Suppressor macrophage (primary cell): ENCODE measurements around the gene ZNF563.
"Not testable (repeated sequence)": the region's sequence is repeated elsewhere in the genome, so short reads cannot be mapped to it uniquely, and the experiment has no call there.

Experiments
- DNase-seq, 4 experiments: peaks; one replicate each; pipeline ENCODE4 v3.0.0-alpha.2; 2020 to 2022
- total RNA-seq, 17 experiments: gene quantifications; one replicate each; lab custom pipeline; 2026; ENCODE audit warnings: mixed read lengths in 6 of 17, inconsistent platforms in 3 of 17; lab: John Stamatoyannopoulos, UW

The ZNF563 gene
- total RNA-seq: 0.45 to 4.0 (median 2.0) reads per million in 17 experiments

- DNase-seq: peak; percentile 97 to 98 (median 97)
Observed at GRCh38 chr19:12333162-12334159, at the start of gene ZNF563. TSS of gene ZNF563 (minus strand) at chr19:12333633. CDS start at chr19:12333482, 151 bp downstream.

DNA sequence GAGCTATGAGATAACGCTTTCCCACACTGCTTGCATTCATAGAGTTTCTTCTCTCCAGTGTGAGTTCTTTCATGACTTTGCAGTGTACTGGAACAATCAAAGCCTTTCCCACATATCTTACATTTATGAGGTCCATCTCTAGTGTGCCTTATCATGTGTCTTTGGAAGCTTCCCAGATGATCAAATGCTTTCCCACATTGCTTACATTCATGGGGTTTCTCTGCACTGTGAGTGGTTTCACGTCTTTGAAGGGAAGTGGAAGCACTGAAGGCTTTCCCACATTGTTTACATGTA, 47.0 kb upstream of the ZNF563 start:
- DNase-seq: no peak

DNA sequence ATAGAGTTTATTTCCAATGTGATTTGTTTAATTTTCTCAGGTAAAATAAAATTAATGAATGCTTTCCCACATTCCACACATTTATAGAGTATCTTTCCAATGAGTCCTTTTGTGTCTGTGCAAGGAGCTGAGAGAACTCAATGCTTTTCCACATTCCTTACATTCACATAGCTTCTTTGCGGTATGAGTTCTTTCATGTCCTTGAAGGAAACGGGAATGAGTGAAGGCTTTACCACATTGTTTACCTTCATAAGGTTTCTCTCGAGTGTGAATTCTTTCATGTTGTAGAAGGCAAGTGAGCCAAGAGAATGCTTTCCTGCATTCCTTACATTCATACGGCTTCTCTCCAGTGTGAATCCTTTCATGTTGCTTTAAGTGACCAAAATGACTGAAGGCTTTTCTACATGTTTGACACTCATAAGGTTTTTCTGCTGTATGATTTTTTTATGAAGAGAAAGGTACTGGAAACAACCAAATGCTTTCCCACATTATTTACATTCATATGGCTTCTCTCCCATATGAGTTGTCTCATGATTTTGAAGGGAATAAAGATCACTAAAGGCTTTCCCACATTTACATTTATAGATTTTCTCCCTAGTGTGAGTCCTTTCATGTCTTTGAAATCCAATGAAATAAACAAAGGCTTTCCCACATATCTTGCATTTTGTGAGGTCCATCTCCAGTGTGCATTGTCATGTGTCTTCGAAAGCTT, 46.5 kb upstream of the ZNF563 start:
- no peak for DNase-seq

- no peak for DNase-seq
Observed at GRCh38 chr19:12374026-12374425, 40.6 kb upstream of the ZNF563 start.

DNA sequence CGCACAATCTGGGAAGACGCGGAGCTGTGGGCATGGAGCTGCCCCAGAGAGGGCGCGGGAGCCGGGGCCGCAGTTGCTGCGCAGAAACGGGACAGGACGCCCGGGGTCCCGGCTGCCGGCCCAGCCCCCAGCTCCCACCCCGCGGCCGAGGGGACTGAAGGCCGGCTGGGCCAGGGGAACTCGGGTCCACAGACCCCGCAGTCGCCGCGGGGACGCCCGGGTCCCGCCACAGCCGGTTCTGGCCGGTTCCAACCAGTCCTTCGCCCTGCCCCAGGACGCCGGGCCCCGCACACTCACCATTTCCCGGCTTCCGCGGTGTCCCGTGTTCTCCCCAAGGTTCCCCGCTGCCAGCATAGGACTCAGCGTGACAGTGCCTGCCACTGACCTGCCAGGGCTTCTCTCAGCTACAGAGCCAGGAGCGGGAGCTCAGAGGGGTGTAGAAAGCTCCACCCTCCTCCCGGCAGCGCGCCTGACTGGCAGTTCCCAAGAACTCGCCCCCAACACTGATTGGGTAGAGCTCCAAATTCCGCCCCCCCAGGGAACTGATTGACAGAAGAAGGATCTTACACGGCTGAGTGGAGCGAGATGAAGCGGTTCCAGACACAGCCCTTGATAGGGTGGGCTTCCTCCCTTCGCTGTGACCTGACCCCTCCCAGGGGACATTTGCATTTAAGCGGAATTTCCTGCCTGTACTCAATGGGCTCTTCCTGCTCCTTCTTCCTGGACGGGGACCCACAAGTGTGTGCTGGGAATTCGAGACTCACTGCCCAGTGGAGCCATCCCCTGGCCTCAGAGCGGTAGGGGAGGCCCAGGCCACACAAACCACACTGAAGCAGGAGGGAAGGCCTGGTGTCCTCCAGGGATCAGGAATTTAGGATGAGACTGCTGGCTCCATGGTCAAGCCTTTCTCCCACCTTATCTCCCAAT, 32.1 kb upstream of the ZNF563 start, which contains the start of gene ZNF442:
TSS of gene ZNF442 (minus strand) at position 448 of the 927 bp plus-strand sequence. CDS start 2,052 bp downstream, outside the sequence.
- DNase-seq: peak; percentile 92 to 95 (median 94)

DNA sequence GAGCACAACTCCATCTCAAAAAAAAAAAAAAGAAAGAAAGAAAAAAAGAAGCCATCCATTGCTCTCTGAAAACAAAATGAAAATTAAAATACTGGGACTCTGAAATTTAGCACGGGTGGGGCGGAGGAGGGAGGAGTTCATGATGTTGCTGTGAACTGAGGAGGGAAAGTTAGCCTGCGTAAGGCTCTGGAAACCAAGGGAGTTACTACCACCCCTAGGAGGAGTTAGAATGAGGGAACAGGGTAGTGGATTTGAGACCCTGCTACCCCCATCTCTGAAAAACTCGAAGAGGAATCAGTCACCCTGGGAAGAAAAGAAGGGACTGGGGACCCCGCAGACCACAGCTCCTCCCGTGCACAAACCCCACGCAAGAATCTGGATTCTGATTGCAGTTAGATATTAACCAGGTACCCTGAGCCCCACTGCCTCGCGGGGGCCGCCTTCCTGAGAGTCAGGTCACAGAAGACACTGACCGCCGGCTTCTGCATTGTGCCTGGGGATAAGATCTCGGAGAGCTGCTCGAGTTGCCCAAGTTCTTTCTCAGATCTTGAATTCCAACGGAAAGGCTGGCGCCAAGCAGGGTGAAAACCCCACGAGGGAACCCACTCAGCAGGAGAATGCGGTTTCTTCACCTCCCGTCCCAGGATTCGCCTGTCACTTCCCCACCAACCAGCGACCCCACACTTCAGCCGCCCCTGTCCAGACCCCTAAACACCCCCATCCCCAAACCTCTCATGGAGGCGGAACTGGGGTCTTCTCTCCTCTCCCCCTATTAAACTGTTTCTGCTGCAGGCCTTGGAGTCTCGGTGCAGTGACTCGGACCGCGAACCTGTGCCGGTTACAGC, 31.2 kb upstream of the ZNF563 start:
- DNase-seq: peak; percentile 18 to 42 (median 22)

DNA sequence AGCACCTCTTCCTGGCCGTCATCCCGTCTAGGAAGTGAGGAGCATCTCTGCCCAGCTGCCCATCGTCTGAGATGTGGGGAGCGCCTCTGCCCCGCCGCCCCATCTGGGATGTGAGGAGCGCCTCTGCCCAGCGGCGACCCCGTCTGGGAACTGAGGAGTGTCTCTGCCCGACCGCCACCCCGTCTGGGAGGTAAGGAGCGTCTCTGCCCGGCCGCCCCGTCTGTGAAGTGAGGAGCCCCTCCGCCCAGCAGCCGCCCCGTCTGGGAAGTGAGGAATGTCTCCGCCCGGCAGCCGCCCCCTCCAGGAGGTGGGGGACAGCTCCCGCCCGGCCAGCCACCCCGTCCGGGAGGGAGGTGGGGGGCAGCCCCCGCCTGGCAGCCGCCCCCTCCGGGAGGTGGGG, 28.8 kb upstream of the ZNF563 start:
- DNase-seq: not testable (repeated sequence)

DNA sequence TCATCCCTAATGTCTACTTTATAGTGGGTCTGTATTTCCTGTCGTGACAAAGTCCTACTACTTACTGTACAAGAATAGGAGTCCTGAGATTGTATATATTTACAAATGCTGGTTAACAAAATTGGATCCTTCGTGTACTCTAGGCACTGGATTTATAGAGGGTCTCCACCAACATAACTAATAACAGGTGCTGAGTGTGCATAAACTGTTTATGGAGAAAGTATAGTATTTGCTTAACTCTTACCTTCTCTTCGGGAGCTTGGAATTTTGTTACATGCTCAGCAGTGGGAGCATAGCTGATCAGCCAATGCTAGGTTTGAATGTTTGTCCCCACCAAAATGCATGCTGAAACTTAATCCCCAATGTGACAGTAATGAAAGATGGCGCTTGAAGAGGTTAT, 19.9 kb upstream of the ZNF563 start:
- DNase-seq: no peak

DNA sequence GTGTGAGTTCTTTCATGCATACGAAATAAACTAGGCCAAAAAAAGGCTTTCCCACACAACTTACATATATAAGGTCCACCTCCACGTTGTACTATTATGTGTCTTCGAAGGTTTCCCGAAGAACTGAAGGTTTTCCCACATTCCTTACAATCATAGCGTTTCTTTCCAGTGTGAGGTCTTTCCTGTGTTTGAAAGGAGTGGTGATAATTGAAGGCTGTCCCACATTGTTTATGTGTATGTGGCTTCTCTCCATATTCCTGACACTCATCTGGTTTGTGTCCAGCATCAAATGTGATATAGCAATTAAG, 17.4 kb upstream of the ZNF563 start:
- no peak for DNase-seq

GRCh38 chr19:12350185-12350889, 16.9 kb upstream of the ZNF563 start:
- DNase-seq: no peak

- DNase-seq: no peak
Observed at GRCh38 chr19:12346896-12347295, 13.5 kb upstream of the ZNF563 start.

DNA sequence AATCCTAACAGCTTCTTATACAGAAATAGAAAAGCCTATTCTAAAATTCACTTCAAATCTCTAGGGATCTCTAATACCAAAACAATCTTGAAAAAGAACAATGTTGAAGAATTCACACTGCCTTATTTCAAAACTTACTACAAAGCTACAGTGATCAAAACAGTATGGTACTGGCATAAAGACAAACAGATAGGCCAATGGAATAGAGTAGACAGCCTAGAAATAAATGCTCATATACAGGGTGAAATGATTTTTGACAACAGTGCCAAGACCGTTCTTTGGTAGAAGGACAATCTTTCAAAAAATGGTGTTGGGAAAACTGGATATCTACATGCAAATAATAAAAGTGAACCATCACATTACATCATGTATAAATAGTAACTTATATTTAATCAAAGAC, 11.8 kb upstream of the ZNF563 start:
- DNase-seq: no peak

- peak; percentile 8 to 34 (median 24) for DNase-seq
Observed at GRCh38 chr19:12331211-12331941, 2.1 kb downstream of the ZNF563 start.

DNA sequence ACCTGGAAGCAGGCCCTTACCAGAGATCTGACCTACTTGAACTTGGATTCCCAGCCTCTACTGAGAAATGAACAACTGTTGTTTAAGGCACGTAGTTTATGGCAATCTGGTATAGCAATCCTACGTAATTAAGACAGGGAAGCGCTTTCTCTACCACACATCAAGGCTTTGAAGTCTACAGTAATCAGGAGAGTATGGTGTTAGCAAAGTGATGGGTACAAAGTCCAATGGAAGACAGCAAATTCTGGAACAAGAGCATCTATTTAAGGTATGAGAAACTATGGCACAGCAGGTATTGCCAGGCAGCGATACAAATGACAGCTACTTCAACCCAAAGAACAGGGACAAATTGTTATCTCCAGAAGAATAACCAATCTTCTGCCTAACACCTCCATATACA, 3.1 kb downstream of the ZNF563 start:
- no peak for DNase-seq

GRCh38 chr19:12325690-12326089, 7.7 kb downstream of the ZNF563 start:
- no peak for DNase-seq

DNA sequence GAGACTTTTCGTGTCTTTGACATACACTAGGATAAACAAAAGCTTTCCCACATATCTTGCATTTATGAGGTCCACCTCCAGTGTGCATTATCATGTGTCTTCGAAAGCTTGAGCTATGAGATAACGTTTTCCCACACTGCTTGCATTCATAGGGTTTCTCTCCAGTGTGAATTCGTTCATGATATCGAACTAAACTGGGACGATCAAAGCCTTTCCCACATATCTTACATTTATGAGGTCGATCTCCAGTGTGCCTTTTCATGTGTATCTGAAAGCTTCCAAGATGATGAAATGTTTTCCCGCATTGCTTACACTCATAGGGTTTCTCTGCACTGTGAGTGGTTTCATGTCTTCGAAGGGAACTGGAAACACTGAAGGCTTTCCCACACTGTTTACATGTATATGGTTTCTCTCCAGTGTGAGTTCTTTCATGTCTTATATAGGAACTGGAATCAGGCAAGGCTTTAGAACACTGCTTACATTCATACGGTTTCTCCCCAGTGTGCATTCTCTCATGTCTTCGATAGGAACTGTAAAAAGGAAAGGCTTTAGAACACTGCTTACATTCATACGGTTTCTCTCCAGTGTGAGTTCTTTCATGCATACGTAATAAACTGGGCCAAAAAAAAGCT, 14.5 kb downstream of the ZNF563 start:
- no peak for DNase-seq

DNA sequence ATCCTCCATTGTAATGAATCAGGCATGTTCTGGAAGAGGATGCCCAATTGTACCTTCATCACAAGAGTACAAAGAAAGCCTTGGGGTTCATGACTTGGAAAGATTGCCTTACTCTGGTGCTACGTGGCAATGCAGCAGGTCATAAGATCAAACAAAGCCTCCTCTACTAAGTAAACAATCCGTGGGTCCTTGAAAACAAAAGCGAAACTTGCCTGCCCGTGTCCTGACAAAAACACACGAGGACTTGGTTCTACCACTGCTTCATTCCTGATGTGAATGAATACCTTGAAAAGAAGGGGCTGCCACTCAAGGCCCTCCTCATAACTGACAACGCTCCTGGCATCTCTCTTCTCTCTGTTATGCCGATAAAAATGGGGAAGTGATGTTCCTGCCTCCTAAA, 18.9 kb downstream of the ZNF563 start:
- DNase-seq: no peak

DNA sequence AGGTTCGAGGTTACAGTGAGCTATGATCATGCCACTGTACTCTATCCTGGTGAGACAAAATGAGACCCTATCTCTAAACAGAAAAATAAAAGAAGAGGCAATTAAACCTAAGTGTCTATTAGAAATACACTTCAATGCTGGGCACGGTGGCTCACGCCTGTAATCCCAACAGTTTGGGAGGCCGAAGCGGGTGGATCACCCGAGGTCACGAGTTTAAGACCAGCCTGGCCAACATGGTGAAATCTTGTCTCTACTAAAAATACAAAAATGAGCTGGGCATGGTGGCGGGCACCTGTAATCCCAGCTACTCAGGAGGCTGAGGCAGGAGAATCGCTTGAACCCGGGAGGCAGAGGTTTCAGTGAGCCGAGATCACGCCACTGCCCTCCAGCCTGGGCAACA, 24.5 kb downstream of the ZNF563 start:
- not testable (repeated sequence) for DNase-seq

DNA sequence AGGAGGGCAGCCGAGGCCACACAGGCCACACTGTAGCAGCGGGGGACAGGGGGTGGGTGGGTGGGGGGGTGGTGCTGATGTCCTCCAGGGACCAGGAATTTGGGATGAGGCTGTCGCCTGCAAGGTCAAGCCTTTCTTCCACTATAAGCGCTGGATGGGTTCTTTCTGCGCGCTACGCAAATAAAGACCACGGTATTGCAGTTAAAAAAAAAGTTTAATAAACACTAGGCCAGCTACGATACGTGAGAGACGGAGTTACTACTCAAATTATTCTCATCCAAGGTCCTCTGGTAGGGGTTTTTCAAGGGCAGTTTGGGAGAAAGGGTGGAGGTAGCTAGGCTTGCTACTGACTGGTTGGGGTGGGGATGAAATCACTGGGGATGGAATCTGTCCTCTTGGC, 38.2 kb downstream of the ZNF563 start:
- DNase-seq: no peak
